WTC11 (cell line): ENCODE data around the gene FERMT3. TPM values are rescaled to one million over a fixed set of nuclear protein-coding genes. Genes with fewer than 3 reads are reported as not detected.
A peak's percentile ranks its signal among the peaks of the same experiment; 100 is the strongest.

Experiments used
- ATAC-seq: fragments of 200-7000 bp; cut with Tn5 transposase; 2 replicates; pipeline ENCODE4 v1.10.0; 2021; ENCODE audit warnings: mild to moderate bottlenecking, moderate library complexity
- CTCF ChIA-PET: fragments of 300-600 bp; sonication (Branson Sonifier 250); formaldehyde crosslinking; loops from one replicate; lab custom pipeline; 2021; ENCODE audit warnings: antibody characterized with exemption; lab: Charles Lee
- POLR2A ChIA-PET: fragments of 350-600 bp; sonication (Branson Sonifier 250); formaldehyde crosslinking; loops from one replicate; lab custom pipeline; 2021; ENCODE audit warnings: antibody characterized with exemption; lab: Charles Lee
- DNase-seq: peaks from one replicate; pipeline ENCODE4 v3.0.0; 2021; ENCODE audit warnings: low spot score
- H3K27ac Mint-ChIP-seq: 2 replicates; pipeline ENCODE4 v1.8.0; 2021; ENCODE audit warnings: mixed read lengths
- H3K27me3 Mint-ChIP-seq: 2 replicates; pipeline ENCODE4 v1.8.0; 2021; ENCODE audit warnings: low read depth, mild to moderate bottlenecking, moderate library complexity, mixed read lengths
- H3K36me3 Mint-ChIP-seq: 2 replicates; pipeline ENCODE4 v1.8.0; 2021; ENCODE audit warnings: mixed read lengths
- H3K4me1 Mint-ChIP-seq: 2 replicates; pipeline ENCODE4 v1.8.0; 2022; ENCODE audit warnings: mixed read lengths
- H3K4me3 Mint-ChIP-seq: 2 replicates; pipeline ENCODE4 v1.8.0; 2021; ENCODE audit warnings: mild to moderate bottlenecking, moderate library complexity, mixed read lengths
- H3K9me3 Mint-ChIP-seq: 2 replicates; pipeline ENCODE4 v1.8.0; 2021; ENCODE audit warnings: mixed read lengths
- CREM ChIP-seq: sonication (generic); formaldehyde crosslinking; IDR thresholded peaks from 2 replicates; pipeline ENCODE4 v1.8.1; 2022; ENCODE audit warnings: mild to moderate bottlenecking, missing genetic modification reagents, moderate library complexity
- ERG ChIP-seq: fragments of 250-450 bp; sonication (Bioruptor Pico); IDR thresholded peaks from 2 replicates; pipeline ENCODE4 v1.8.0; 2021; ENCODE audit warnings: mild to moderate bottlenecking
- JUN ChIP-seq: sonication (generic); formaldehyde crosslinking; IDR thresholded peaks from 2 replicates; pipeline ENCODE4 v1.8.0; 2023; ENCODE audit warnings: mild to moderate bottlenecking, missing genetic modification reagents
- KAT7 ChIP-seq: sonication (generic); formaldehyde crosslinking; IDR thresholded peaks from 2 replicates; pipeline ENCODE4 v1.8.1; 2023; ENCODE audit warnings: missing genetic modification reagents, mild to moderate bottlenecking, borderline replicate concordance
- PRRX2 ChIP-seq: fragments of 250-450 bp; sonication (Bioruptor Pico); IDR thresholded peaks from 2 replicates; pipeline ENCODE4 v1.8.0; 2021; ENCODE audit warnings: mild to moderate bottlenecking
- SOX15 ChIP-seq: fragments of 250-450 bp; sonication (Bioruptor Pico); IDR thresholded peaks from 2 replicates; pipeline ENCODE4 v1.9.0; 2021; ENCODE audit warnings: mild to moderate bottlenecking
- TEAD1 ChIP-seq: sonication (generic); formaldehyde crosslinking; IDR thresholded peaks from 2 replicates; pipeline ENCODE4 v1.8.0; 2022; ENCODE audit warnings: mild to moderate bottlenecking, missing genetic modification reagents
- TP53 ChIP-seq: sonication (generic); formaldehyde crosslinking; IDR thresholded peaks from 2 replicates; pipeline ENCODE4 v1.8.1; 2023; ENCODE audit warnings: mild to moderate bottlenecking, missing genetic modification reagents
- ZNF232 ChIP-seq: sonication (generic); formaldehyde crosslinking; IDR thresholded peaks from 2 replicates; pipeline ENCODE4 v1.8.0; 2022; ENCODE audit warnings: mild to moderate bottlenecking, missing genetic modification reagents
- ZNF532 ChIP-seq: fragments of 250-450 bp; sonication (Bioruptor Pico); IDR thresholded peaks from 2 replicates; pipeline ENCODE4 v1.9.0; 2021; ENCODE audit warnings: mild to moderate bottlenecking, borderline replicate concordance
- ZNF671 ChIP-seq: fragments of 250-450 bp; sonication (Bioruptor Pico); IDR thresholded peaks from 2 replicates; pipeline ENCODE4 v1.8.0; 2021; ENCODE audit warnings: mild to moderate bottlenecking
- ZSCAN18 ChIP-seq: fragments of 250-450 bp; sonication (Bioruptor Pico); IDR thresholded peaks from 2 replicates; pipeline ENCODE4 v2.1.2; 2022; ENCODE audit warnings: mild to moderate bottlenecking, moderate library complexity
- total RNA-seq: library from RNA; stranded (reverse); gene quantifications from 3 replicates; pipeline ENCODE4 v1.2.3, GENCODE V29; 2021
- TF ChIP-seq, protein P1 (sequence below): sonication (generic); formaldehyde crosslinking; IDR thresholded peaks from 2 replicates; pipeline ENCODE4 v1.8.0; 2023; ENCODE audit warnings: missing genetic modification reagents, mild to moderate bottlenecking, borderline replicate concordance
- TF ChIP-seq, protein P2 (sequence below): sonication (generic); formaldehyde crosslinking; IDR thresholded peaks from 2 replicates; pipeline ENCODE4 v1.8.0; 2022; ENCODE audit warnings: mild to moderate bottlenecking, missing genetic modification reagents
- TF ChIP-seq, protein P3 (sequence below): sonication (generic); formaldehyde crosslinking; IDR thresholded peaks from 2 replicates; pipeline ENCODE4 v1.8.1; 2022; ENCODE audit warnings: mild to moderate bottlenecking, moderate library complexity, missing genetic modification reagents
- TF ChIP-seq, protein P4 (sequence below): sonication (generic); formaldehyde crosslinking; IDR thresholded peaks from 2 replicates; pipeline ENCODE4 v1.8.1; 2023; ENCODE audit warnings: mild to moderate bottlenecking, missing genetic modification reagents, borderline replicate concordance

The FERMT3 gene
- total RNA-seq, 1 experiment from 2014 or later = 3.8 TPM

DNA sequence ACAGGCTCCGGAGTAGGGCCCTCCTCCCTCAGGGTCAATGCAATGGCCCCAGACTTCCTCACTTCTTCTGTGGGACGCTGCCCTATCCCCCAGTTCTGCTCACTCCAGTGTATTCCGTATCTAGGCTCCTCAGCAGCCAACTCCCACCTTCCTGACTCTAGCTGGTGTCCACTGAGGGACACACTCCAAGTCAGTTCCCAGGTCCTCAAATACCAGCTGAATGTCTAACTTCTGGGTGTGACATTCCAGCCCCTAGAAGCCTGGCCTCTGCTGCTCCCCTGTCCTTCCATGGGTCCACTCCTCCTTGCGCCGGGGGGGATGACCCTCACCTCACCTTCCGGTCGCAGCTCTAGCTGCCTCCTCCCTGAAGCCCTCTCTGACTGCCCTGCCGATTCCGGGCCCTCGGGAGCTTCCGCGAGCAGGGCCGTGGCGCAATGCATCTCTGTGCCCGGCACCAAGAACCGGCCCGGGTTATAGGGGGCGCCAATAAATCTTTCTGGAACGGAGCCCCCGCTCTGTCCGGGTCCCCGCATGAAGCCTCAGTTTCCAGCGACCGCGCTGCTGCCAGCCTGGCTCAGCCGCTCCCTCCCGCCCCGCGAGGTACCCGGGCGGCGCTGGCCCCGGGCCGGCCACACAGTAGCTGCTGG is 62.5 kb downstream of the FERMT3 start:
- Mint-ChIP-seq H3K36me3 (peaks cover 13% of the 10 kb centered on the region), H3K27me3 (no peaks in the 10 kb centered on the region), H3K27ac (peak overlapping the region; percentile 99), H3K9me3 (no peaks in the 10 kb centered on the region), H3K4me1 (peaks cover 19% of the 10 kb centered on the region), H3K4me3 (peak overlapping the region; percentile 99)
- ATAC-seq = peak; percentile 3
- TF ChIP-seq ZNF232 (CRISPR knock-in tag) (no peak), ZNF671 (CRISPR knock-in tag) (no peak), ZSCAN18 (no peak), TP53 (CRISPR knock-in tag) (peak; percentile 82; the same call in 1 of the 2 replicates), PRRX2 (no peak), ZNF532 (CRISPR knock-in tag) (no peak), JUN (0 out of 2 replicates have a peak, but pooled peaks have one; percentile 23), CREM (CRISPR knock-in tag) (no peak), ERG (CRISPR knock-in tag) (no peak), KAT7 (no peak), SOX15 (no peak), TEAD1 (CRISPR knock-in tag) (0 out of 2 replicates have a peak, but pooled peaks have one; percentile 56)
- TF ChIP-seq, protein P1, sequence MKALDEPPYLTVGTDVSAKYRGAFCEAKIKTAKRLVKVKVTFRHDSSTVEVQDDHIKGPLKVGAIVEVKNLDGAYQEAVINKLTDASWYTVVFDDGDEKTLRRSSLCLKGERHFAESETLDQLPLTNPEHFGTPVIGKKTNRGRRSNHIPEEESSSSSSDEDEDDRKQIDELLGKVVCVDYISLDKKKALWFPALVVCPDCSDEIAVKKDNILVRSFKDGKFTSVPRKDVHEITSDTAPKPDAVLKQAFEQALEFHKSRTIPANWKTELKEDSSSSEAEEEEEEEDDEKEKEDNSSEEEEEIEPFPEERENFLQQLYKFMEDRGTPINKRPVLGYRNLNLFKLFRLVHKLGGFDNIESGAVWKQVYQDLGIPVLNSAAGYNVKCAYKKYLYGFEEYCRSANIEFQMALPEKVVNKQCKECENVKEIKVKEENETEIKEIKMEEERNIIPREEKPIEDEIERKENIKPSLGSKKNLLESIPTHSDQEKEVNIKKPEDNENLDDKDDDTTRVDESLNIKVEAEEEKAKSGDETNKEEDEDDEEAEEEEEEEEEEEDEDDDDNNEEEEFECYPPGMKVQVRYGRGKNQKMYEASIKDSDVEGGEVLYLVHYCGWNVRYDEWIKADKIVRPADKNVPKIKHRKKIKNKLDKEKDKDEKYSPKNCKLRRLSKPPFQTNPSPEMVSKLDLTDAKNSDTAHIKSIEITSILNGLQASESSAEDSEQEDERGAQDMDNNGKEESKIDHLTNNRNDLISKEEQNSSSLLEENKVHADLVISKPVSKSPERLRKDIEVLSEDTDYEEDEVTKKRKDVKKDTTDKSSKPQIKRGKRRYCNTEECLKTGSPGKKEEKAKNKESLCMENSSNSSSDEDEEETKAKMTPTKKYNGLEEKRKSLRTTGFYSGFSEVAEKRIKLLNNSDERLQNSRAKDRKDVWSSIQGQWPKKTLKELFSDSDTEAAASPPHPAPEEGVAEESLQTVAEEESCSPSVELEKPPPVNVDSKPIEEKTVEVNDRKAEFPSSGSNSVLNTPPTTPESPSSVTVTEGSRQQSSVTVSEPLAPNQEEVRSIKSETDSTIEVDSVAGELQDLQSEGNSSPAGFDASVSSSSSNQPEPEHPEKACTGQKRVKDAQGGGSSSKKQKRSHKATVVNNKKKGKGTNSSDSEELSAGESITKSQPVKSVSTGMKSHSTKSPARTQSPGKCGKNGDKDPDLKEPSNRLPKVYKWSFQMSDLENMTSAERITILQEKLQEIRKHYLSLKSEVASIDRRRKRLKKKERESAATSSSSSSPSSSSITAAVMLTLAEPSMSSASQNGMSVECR (CRISPR knock-in tag) = peak; percentile 11; the same call in 1 of the 2 replicates
- TF ChIP-seq, protein P2, sequence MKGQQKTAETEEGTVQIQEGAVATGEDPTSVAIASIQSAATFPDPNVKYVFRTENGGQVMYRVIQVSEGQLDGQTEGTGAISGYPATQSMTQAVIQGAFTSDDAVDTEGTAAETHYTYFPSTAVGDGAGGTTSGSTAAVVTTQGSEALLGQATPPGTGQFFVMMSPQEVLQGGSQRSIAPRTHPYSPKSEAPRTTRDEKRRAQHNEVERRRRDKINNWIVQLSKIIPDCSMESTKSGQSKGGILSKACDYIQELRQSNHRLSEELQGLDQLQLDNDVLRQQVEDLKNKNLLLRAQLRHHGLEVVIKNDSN = 0 out of 2 replicates have a peak, but pooled peaks have one; percentile 31
- TF ChIP-seq, protein P3, sequence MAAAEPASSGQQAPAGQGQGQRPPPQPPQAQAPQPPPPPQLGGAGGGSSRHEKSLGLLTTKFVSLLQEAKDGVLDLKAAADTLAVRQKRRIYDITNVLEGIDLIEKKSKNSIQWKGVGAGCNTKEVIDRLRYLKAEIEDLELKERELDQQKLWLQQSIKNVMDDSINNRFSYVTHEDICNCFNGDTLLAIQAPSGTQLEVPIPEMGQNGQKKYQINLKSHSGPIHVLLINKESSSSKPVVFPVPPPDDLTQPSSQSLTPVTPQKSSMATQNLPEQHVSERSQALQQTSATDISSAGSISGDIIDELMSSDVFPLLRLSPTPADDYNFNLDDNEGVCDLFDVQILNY (CRISPR knock-in tag) = no peak
- TF ChIP-seq, protein P4, sequence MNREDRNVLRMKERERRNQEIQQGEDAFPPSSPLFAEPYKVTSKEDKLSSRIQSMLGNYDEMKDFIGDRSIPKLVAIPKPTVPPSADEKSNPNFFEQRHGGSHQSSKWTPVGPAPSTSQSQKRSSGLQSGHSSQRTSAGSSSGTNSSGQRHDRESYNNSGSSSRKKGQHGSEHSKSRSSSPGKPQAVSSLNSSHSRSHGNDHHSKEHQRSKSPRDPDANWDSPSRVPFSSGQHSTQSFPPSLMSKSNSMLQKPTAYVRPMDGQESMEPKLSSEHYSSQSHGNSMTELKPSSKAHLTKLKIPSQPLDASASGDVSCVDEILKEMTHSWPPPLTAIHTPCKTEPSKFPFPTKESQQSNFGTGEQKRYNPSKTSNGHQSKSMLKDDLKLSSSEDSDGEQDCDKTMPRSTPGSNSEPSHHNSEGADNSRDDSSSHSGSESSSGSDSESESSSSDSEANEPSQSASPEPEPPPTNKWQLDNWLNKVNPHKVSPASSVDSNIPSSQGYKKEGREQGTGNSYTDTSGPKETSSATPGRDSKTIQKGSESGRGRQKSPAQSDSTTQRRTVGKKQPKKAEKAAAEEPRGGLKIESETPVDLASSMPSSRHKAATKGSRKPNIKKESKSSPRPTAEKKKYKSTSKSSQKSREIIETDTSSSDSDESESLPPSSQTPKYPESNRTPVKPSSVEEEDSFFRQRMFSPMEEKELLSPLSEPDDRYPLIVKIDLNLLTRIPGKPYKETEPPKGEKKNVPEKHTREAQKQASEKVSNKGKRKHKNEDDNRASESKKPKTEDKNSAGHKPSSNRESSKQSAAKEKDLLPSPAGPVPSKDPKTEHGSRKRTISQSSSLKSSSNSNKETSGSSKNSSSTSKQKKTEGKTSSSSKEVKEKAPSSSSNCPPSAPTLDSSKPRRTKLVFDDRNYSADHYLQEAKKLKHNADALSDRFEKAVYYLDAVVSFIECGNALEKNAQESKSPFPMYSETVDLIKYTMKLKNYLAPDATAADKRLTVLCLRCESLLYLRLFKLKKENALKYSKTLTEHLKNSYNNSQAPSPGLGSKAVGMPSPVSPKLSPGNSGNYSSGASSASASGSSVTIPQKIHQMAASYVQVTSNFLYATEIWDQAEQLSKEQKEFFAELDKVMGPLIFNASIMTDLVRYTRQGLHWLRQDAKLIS (CRISPR knock-in tag) = 0 out of 2 replicates have a peak, but pooled peaks have one; percentile 11
- ChIA-PET POLR2A (interaction anchor here (0.6 to 3.9 kb wide), 10 partner anchors 13 to 84 kb away, joined by 3 to 25 read pairs (median 5); partner anchors contain the start of genes BAD, FKBP2, GPR137 and PLCB3), CTCF (interaction anchor here (0.6 to 6.2 kb wide), 12 partner anchors 15 to 86 kb away, joined by 3 to 75 read pairs (median 10); partner anchors contain the start of genes BAD, CATSPERZ, ESRRA and FKBP2)
- peak; percentile 49 for DNase-seq
